Parathyroid adenoma (tissue), 2 donors: Measurements from ENCODE around the gene CES3.

ENCODE experiments used
- H2AFZ ChIP-seq: fragments of 300-600 bp; sonication (generic); one replicate; pipeline ENCODE4 v1.7.0; 2017; ENCODE audit warnings: antibody characterized with exemption, mild to moderate bottlenecking
- H3K27ac ChIP-seq: fragments of 300-600 bp; sonication (generic); one replicate; pipeline ENCODE4 v1.7.0; 2017
- H3K27me3 ChIP-seq: fragments of 300-600 bp; sonication (generic); one replicate; pipeline ENCODE4 v1.7.0; 2017; ENCODE audit warnings: low read length; ENCODE audit not compliant: control insufficient read depth, insufficient read depth
- H3K36me3 ChIP-seq: fragments of 300-600 bp; sonication (generic); one replicate; pipeline ENCODE4 v1.7.0; 2017; ENCODE audit warnings: low read length; ENCODE audit not compliant: control insufficient read depth, insufficient read depth
- H3K4me1 ChIP-seq: fragments of 300-600 bp; sonication (generic); one replicate; pipeline ENCODE4 v1.7.0; 2017; ENCODE audit warnings: control low read depth
- H3K4me2 ChIP-seq: fragments of 300-600 bp; sonication (generic); one replicate; pipeline ENCODE4 v1.7.0; 2017; ENCODE audit warnings: low read length
- H3K4me3 ChIP-seq: fragments of 300-600 bp; sonication (generic); one replicate; pipeline ENCODE4 v1.7.0; 2017; ENCODE audit warnings: low read depth, low read length
- H3K79me2 ChIP-seq: fragments of 300-600 bp; sonication (generic); one replicate; pipeline ENCODE4 v1.7.0; 2017; ENCODE audit warnings: control low read depth
- H3K9ac ChIP-seq: fragments of 300-600 bp; sonication (generic); one replicate; pipeline ENCODE4 v1.7.0; 2017; ENCODE audit warnings: mild to moderate bottlenecking
- H3K9me3 ChIP-seq: fragments of 300-600 bp; sonication (generic); one replicate; pipeline ENCODE4 v1.7.0; 2017; ENCODE audit warnings: low read length; ENCODE audit not compliant: control insufficient read depth
- TF ChIP-seq, protein P1 (sequence below): fragments of 300-600 bp; sonication (generic); IDR thresholded peaks from one replicate; pipeline ENCODE4 v1.7.0; 2017; ENCODE audit warnings: antibody characterized with exemption, mild to moderate bottlenecking
- donor health status: primary hyperparathyroidism.

Gene CES3

DNA sequence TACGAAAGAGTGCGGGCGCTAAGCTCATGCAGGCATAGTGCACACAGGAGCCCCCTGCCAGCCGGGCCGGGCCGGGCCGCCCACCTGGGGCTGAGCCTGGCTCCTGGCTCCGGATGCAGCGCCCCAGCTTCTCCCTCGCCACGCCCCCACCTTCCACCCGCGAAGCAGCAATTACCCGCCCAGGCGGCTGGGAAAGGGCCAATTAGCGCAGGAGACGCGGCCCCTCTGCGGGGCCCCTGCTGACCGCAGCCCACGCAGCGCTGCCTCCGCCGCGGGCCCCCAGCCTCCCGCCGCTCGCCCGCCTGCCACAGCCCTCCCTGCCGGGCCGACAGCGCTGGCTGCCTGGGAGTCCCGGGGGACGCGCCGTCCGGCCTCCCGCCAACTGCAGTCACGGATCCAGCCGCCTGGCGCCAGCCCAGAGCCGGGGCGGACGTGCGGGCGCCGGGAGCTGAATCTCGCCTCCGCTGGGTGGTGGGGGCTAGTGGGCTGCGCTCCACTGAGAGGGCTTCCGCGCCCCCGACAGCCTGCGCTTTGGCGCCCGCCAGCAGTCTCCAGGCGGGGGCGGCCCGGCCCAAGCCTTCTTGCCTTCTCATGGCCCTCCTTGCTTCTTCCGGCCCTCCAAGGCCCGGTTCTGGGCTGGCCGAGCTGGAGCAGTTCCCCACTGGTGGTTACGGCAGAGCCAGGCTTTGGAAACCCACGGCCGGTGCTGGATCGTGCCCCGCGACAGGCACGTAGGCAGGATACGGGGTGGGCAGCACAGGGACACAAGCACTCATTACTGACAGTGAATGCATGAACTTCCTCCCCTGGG lies 53.0 kb downstream of the CES3 start:
- H3K27ac ChIP-seq: peak overlapping the region; percentile 11
- H3K9me3 ChIP-seq: no peaks in the 10 kb centered on the region
- H3K4me2 ChIP-seq: peak overlapping the region; percentile 89
- no peaks in the 10 kb centered on the region for H3K27me3 ChIP-seq
- no peaks in the 10 kb centered on the region for H3K36me3 ChIP-seq
- TF ChIP-seq, protein P1, sequence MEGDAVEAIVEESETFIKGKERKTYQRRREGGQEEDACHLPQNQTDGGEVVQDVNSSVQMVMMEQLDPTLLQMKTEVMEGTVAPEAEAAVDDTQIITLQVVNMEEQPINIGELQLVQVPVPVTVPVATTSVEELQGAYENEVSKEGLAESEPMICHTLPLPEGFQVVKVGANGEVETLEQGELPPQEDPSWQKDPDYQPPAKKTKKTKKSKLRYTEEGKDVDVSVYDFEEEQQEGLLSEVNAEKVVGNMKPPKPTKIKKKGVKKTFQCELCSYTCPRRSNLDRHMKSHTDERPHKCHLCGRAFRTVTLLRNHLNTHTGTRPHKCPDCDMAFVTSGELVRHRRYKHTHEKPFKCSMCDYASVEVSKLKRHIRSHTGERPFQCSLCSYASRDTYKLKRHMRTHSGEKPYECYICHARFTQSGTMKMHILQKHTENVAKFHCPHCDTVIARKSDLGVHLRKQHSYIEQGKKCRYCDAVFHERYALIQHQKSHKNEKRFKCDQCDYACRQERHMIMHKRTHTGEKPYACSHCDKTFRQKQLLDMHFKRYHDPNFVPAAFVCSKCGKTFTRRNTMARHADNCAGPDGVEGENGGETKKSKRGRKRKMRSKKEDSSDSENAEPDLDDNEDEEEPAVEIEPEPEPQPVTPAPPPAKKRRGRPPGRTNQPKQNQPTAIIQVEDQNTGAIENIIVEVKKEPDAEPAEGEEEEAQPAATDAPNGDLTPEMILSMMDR: peak; percentile 36
- no peaks in the 10 kb centered on the region for H3K79me2 ChIP-seq
- H2AFZ ChIP-seq: peak overlapping the region; percentile 79
- H3K4me1 ChIP-seq: peaks cover 4% of the 10 kb centered on the region
- no peak overlapping the region for H3K9ac ChIP-seq
- peak overlapping the region; percentile 47 for H3K4me3 ChIP-seq

DNA sequence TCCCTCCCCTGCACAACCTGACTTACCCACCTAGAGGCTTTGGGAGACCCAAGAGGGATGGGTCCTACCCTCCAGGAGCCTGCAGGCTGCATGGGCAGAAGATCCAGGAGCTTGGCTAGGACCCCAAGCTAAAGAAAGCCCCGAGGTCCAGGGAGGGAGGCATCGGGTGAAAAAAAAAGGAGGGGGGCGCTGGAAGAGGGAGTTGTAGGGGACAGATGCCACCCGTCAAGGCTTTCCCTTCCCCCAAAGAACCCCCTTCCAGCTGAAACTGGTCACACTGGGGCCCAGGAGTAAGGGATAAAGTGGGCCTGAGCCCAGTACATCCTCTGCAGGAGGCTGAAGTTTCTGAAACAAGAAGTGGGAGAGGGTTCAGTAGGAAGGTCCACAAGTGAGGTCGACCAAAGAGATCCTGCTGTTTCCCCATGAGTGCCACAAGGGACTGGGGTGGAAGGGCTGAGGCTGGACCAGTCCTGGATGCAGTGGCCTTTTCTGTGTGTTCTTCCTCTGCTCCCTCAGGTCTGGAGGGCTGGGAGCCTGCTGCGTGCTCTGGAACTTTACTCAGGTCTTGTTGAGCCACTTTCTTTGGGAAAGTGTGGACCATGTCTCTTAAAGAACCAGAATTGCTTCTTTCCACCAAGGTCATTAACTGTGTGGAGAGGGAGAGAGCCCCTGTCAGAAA lies 53.7 kb downstream of the CES3 start:
- H3K4me2 ChIP-seq: peak overlapping the region; percentile 89
- H3K9me3 ChIP-seq: no peaks in the 10 kb centered on the region
- H3K27ac ChIP-seq: peak overlapping the region; percentile 11
- peak overlapping the region; percentile 79 for H2AFZ ChIP-seq
- H3K36me3 ChIP-seq: no peaks in the 10 kb centered on the region
- peak overlapping the region; percentile 47 for H3K4me3 ChIP-seq
- H3K9ac ChIP-seq: no peak overlapping the region
- H3K4me1 ChIP-seq: peaks cover 4% of the 10 kb centered on the region
- no peaks in the 10 kb centered on the region for H3K79me2 ChIP-seq
- no peaks in the 10 kb centered on the region for H3K27me3 ChIP-seq
- TF ChIP-seq, protein P1: no peak

DNA sequence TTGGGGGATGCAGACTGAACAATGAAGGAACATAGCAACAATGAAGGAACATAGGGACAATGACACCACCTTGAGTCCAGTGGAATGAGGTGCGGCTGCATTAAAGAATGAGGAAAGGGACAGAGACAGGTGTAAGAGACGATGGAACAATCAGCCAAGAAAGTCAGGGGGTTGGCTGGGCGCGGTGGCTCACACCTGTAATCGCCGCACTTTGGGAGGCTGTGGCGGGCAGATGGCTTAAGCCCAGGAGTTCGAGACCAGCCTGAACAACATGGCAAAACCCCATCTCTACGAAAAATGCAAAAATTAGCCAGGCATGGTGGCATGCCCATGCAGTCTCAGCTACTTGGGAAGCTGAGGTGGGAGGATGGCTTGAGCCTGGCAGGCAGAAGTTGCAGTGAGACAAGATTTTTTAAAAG lies 54.3 kb downstream of the CES3 start:
- H3K9me3 ChIP-seq: no peaks in the 10 kb centered on the region
- TF ChIP-seq, protein P1: no peak
- peaks cover 4% of the 10 kb centered on the region for H3K4me1 ChIP-seq
- H3K36me3 ChIP-seq: no peaks in the 10 kb centered on the region
- no peak overlapping the region for H3K4me3 ChIP-seq
- no peak overlapping the region for H2AFZ ChIP-seq
- no peaks in the 10 kb centered on the region for H3K27me3 ChIP-seq
- H3K27ac ChIP-seq: no peak overlapping the region
- H3K9ac ChIP-seq: no peak overlapping the region
- no peaks in the 10 kb centered on the region for H3K79me2 ChIP-seq
- no peak overlapping the region for H3K4me2 ChIP-seq

DNA sequence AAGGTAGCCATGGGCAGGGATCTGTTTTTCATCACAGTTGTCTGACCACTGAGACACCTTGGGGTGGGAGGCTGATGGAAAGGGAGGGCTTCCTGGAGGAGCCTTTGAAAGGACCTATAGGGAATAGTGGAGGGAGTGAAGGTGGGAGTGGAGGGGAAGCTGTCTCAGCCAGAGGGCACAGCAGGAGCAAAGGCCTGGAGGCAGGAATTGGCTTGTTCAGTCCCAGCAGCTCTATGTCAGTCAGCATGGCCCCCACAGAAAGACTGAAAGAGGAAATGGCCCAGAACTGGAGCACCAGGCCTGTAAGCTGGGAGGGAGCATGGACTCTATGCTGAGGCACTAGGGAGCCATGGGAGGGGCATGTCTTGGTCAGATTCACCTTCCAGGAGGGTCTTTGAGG lies 55.1 kb downstream of the CES3 start:
- Histone ChIP-seq H2AFZ (no peak overlapping the region), H3K27ac (no peak overlapping the region), H3K4me3 (no peak overlapping the region), H3K9me3 (no peaks in the 10 kb centered on the region), H3K79me2 (no peaks in the 10 kb centered on the region), H3K4me2 (no peak overlapping the region), H3K9ac (no peak overlapping the region), H3K27me3 (no peaks in the 10 kb centered on the region), H3K36me3 (no peaks in the 10 kb centered on the region), H3K4me1 (peaks cover 4% of the 10 kb centered on the region)
- TF ChIP-seq, protein P1: no peak
